WTC11 (cell line): ENCODE measurements around the gene CSF1R.

ENCODE experiments used
- CBFB ChIP-seq: sonication (generic); formaldehyde crosslinking; IDR thresholded peaks from 2 replicates; pipeline ENCODE4 v1.8.1; 2022; ENCODE audit warnings: mild to moderate bottlenecking, low read depth, missing genetic modification reagents
- CREB1 ChIP-seq: sonication (generic); formaldehyde crosslinking; IDR thresholded peaks from 2 replicates; pipeline ENCODE4 v1.8.0; 2023; ENCODE audit warnings: mild to moderate bottlenecking, missing genetic modification reagents
- ELF4 ChIP-seq: sonication (generic); formaldehyde crosslinking; IDR thresholded peaks from 2 replicates; pipeline ENCODE4 v1.8.1; 2022; ENCODE audit warnings: low read depth, mild to moderate bottlenecking, moderate library complexity, missing genetic modification reagents
- RORB ChIP-seq: fragments of 250-450 bp; sonication (Bioruptor Pico); IDR thresholded peaks from 2 replicates; pipeline ENCODE4 v1.9.0; 2021; ENCODE audit warnings: mild to moderate bottlenecking
- ZNF121 ChIP-seq: sonication (generic); formaldehyde crosslinking; IDR thresholded peaks from 2 replicates; pipeline ENCODE4 v1.8.0; 2023; ENCODE audit warnings: missing genetic modification reagents
- TF ChIP-seq, protein P1 (sequence below): fragments of 200-600 bp; IDR thresholded peaks from 2 replicates; pipeline ENCODE4 v1.8.0; 2022; ENCODE audit warnings: antibody characterized with exemption
- TF ChIP-seq, protein P2 (sequence below): sonication (generic); formaldehyde crosslinking; IDR thresholded peaks from 2 replicates; pipeline ENCODE4 v1.8.1; 2022; ENCODE audit warnings: low read depth, mild to moderate bottlenecking, moderate library complexity, missing genetic modification reagents, borderline replicate concordance
- TF ChIP-seq, protein P3 (sequence below): sonication (generic); formaldehyde crosslinking; IDR thresholded peaks from 2 replicates; pipeline ENCODE4 v1.8.0; 2022; ENCODE audit warnings: missing genetic modification reagents
- TF ChIP-seq, protein P4 (sequence below): sonication (generic); formaldehyde crosslinking; IDR thresholded peaks from 2 replicates; pipeline ENCODE4 v1.8.1; 2023; ENCODE audit warnings: mild to moderate bottlenecking, missing genetic modification reagents
- TF ChIP-seq, protein P5 (sequence below): sonication (generic); formaldehyde crosslinking; IDR thresholded peaks from 2 replicates; pipeline ENCODE4 v1.8.0; 2022; ENCODE audit warnings: mild to moderate bottlenecking, missing genetic modification reagents
- TF ChIP-seq, protein P6 (sequence below): sonication (generic); formaldehyde crosslinking; conservative IDR thresholded peaks from 2 replicates; pipeline ENCODE4 v1.8.1; 2022; ENCODE audit warnings: mild to moderate bottlenecking, missing genetic modification reagents
- TF ChIP-seq, protein P7 (sequence below): sonication (generic); formaldehyde crosslinking; IDR thresholded peaks from 2 replicates; pipeline ENCODE4 v1.8.1; 2022; ENCODE audit warnings: mild to moderate bottlenecking, missing genetic modification reagents, moderate library complexity, borderline replicate concordance
- TF ChIP-seq, protein P8 (sequence below): sonication (generic); formaldehyde crosslinking; IDR thresholded peaks from 2 replicates; pipeline ENCODE4 v1.8.1; 2023; ENCODE audit warnings: mild to moderate bottlenecking, missing genetic modification reagents, moderate library complexity

DNA sequence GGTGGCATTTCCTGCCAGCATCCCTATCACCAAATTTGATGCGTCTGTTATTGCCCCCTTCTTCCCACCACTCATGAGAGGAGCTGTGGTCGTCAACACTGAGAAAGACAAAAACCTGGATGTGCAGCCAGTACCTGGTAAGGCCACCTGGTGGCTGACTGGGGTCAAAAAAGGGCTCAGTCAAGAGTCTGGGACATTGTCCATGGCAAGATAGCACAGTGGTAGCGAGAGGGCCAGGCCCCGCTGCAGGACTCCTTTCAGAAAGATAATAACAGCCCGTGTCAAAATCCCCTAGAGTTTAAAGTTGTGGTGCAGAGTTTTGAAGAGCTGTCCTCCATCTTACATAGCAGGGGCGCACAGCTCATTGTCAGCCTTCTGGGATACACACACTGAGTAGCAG, 40.8 kb downstream of the CSF1R start:
- TF ChIP-seq, protein P1, sequence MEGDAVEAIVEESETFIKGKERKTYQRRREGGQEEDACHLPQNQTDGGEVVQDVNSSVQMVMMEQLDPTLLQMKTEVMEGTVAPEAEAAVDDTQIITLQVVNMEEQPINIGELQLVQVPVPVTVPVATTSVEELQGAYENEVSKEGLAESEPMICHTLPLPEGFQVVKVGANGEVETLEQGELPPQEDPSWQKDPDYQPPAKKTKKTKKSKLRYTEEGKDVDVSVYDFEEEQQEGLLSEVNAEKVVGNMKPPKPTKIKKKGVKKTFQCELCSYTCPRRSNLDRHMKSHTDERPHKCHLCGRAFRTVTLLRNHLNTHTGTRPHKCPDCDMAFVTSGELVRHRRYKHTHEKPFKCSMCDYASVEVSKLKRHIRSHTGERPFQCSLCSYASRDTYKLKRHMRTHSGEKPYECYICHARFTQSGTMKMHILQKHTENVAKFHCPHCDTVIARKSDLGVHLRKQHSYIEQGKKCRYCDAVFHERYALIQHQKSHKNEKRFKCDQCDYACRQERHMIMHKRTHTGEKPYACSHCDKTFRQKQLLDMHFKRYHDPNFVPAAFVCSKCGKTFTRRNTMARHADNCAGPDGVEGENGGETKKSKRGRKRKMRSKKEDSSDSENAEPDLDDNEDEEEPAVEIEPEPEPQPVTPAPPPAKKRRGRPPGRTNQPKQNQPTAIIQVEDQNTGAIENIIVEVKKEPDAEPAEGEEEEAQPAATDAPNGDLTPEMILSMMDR = no peak
- TF ChIP-seq, protein P2, sequence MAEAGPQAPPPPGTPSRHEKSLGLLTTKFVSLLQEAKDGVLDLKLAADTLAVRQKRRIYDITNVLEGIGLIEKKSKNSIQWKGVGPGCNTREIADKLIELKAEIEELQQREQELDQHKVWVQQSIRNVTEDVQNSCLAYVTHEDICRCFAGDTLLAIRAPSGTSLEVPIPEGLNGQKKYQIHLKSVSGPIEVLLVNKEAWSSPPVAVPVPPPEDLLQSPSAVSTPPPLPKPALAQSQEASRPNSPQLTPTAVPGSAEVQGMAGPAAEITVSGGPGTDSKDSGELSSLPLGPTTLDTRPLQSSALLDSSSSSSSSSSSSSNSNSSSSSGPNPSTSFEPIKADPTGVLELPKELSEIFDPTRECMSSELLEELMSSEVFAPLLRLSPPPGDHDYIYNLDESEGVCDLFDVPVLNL = no peak
- no peak for TF ChIP-seq CBFB (CRISPR knock-in tag)
- TF ChIP-seq, protein P3, sequence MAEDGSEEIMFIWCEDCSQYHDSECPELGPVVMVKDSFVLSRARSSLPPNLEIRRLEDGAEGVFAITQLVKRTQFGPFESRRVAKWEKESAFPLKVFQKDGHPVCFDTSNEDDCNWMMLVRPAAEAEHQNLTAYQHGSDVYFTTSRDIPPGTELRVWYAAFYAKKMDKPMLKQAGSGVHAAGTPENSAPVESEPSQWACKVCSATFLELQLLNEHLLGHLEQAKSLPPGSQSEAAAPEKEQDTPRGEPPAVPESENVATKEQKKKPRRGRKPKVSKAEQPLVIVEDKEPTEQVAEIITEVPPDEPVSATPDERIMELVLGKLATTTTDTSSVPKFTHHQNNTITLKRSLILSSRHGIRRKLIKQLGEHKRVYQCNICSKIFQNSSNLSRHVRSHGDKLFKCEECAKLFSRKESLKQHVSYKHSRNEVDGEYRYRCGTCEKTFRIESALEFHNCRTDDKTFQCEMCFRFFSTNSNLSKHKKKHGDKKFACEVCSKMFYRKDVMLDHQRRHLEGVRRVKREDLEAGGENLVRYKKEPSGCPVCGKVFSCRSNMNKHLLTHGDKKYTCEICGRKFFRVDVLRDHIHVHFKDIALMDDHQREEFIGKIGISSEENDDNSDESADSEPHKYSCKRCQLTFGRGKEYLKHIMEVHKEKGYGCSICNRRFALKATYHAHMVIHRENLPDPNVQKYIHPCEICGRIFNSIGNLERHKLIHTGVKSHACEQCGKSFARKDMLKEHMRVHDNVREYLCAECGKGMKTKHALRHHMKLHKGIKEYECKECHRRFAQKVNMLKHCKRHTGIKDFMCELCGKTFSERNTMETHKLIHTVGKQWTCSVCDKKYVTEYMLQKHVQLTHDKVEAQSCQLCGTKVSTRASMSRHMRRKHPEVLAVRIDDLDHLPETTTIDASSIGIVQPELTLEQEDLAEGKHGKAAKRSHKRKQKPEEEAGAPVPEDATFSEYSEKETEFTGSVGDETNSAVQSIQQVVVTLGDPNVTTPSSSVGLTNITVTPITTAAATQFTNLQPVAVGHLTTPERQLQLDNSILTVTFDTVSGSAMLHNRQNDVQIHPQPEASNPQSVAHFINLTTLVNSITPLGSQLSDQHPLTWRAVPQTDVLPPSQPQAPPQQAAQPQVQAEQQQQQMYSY (CRISPR knock-in tag) = no peak
- TF ChIP-seq, protein P4, sequence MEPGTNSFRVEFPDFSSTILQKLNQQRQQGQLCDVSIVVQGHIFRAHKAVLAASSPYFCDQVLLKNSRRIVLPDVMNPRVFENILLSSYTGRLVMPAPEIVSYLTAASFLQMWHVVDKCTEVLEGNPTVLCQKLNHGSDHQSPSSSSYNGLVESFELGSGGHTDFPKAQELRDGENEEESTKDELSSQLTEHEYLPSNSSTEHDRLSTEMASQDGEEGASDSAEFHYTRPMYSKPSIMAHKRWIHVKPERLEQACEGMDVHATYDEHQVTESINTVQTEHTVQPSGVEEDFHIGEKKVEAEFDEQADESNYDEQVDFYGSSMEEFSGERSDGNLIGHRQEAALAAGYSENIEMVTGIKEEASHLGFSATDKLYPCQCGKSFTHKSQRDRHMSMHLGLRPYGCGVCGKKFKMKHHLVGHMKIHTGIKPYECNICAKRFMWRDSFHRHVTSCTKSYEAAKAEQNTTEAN (CRISPR knock-in tag) = no peak
- TF ChIP-seq ELF4 (CRISPR knock-in tag) = no peak
- TF ChIP-seq, protein P5, sequence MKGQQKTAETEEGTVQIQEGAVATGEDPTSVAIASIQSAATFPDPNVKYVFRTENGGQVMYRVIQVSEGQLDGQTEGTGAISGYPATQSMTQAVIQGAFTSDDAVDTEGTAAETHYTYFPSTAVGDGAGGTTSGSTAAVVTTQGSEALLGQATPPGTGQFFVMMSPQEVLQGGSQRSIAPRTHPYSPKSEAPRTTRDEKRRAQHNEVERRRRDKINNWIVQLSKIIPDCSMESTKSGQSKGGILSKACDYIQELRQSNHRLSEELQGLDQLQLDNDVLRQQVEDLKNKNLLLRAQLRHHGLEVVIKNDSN (CRISPR knock-in tag) = no peak
- TF ChIP-seq, protein P6, sequence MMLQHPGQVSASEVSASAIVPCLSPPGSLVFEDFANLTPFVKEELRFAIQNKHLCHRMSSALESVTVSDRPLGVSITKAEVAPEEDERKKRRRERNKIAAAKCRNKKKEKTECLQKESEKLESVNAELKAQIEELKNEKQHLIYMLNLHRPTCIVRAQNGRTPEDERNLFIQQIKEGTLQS (CRISPR knock-in tag) = no peak
- TF ChIP-seq ZNF121 (CRISPR knock-in tag) = no peak
- TF ChIP-seq RORB (CRISPR knock-in tag) = no peak
- no peak for TF ChIP-seq CREB1 (CRISPR knock-in tag)
- TF ChIP-seq, protein P7, sequence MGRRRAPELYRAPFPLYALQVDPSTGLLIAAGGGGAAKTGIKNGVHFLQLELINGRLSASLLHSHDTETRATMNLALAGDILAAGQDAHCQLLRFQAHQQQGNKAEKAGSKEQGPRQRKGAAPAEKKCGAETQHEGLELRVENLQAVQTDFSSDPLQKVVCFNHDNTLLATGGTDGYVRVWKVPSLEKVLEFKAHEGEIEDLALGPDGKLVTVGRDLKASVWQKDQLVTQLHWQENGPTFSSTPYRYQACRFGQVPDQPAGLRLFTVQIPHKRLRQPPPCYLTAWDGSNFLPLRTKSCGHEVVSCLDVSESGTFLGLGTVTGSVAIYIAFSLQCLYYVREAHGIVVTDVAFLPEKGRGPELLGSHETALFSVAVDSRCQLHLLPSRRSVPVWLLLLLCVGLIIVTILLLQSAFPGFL = no peak
- TF ChIP-seq, protein P8, sequence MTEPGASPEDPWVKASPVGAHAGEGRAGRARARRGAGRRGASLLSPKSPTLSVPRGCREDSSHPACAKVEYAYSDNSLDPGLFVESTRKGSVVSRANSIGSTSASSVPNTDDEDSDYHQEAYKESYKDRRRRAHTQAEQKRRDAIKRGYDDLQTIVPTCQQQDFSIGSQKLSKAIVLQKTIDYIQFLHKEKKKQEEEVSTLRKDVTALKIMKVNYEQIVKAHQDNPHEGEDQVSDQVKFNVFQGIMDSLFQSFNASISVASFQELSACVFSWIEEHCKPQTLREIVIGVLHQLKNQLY = no peak
